CD4-positive, alpha-beta T cell treated with Interleukin-4 for 4 hours (primary cell): Measurements from ENCODE around the gene TFB2M.

Experiments used
- DNase-seq: peaks from one replicate; pipeline ENCODE4 v3.0.0-alpha.2; 2020

The TFB2M gene

GRCh38 chr1:246512635-246513034 lies 53.4 kb downstream of the TFB2M start:
- DNase-seq, result no peak

- DNase-seq, result no peak
These were observed 53.8 kb downstream of the TFB2M start for GRCh38 chr1:246512230-246512629.

GRCh38 chr1:246511203-246511602 lies 54.9 kb downstream of the TFB2M start:
- DNase-seq, result no peak

- DNase-seq, result no peak
These were observed 55.7 kb downstream of the TFB2M start for GRCh38 chr1:246510147-246511030.

DNA sequence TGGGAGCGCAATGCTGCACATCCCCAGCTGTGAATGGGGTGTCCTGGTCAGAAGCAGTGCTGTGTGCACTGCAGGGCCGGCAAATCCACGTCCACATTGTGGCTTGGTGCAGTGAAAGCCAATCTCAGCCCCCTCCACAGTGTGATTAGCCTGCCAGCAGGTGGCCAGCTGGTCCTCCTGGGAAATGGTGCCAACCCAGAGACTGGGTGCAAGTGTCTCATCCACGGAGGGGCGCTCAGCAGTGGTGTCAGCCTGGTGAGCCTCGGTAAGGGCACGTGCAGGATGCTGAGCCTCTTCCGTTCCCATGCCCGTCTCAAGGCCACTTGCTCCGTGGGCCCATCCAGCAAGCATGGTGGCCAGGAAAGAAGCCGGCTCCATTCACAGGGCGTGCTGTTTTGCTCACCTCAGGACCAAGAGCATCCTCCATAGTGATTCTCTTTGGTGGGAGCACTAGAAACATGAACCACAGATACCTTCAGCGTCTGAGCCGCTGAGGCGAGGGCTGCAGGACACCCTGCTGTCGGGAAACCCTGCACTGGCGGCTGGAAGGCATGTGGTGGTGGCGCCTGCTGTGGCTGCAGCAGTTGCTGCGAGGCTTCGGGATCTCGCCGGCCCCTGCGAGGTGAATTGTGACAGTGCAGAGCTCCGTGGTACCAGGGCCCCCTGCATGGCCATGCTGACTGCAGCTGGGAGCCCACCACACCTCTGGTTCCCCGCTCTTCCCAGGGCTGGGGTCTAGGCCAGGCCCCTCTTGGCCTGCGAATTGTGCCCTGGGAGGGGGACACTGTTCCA lies 57.0 kb downstream of the TFB2M start:
- no peak for DNase-seq

GRCh38 chr1:246506674-246507481 lies 59.2 kb downstream of the TFB2M start, which contains the start of gene SMYD3:
TSS of gene SMYD3 (minus strand) at chr1:246507279.
- peak; percentile 68 for DNase-seq

DNA sequence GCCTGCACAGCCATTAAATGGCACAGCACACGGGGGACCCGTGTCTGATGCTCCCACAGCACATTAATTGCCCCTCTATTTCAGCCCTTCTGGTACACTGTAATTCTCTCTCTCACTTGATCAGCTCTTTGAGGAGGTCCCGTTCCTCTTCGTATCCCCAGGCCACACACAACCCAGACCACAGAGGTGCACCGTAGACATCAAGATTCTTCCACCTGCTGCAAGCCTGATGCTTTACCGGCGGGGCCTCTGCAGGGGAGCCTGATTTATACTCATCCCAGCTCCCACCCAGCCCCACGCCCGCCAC lies 59.7 kb downstream of the TFB2M start:
- DNase-seq, result no peak

- no peak for DNase-seq
These were observed 62.7 kb downstream of the TFB2M start for GRCh38 chr1:246503341-246503740.

- peak; percentile 78 for DNase-seq
These were observed 68.6 kb downstream of the TFB2M start for GRCh38 chr1:246497331-246497915.

- peak; percentile 15 for DNase-seq
These were observed 73.3 kb downstream of the TFB2M start for GRCh38 chr1:246492611-246493245.

DNA sequence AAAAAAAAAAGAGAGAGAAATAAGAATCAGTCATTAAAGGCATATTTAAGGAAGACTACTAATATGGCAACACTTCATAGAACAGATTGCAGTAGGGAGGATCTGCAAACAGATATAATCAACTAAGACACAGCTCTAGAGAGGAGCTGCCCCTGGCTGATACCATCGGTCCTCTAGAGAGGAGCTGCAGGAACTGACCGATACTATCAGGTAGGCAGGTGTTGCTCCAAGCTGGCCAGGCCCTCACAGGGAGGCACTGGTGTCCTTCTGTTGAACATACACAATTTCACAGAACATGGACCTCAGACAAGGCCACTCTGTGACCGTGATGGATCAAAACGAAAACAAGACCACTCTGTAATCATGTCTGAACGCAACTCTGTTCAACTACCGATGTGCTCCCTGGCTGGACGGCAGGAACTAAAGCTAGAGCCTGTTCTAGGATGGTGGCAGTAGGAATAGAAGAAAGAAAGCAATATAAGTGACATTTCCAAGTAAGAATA lies 74.5 kb downstream of the TFB2M start:
- no peak for DNase-seq
